HG03045 (cell line): ENCODE measurements around the gene P2RY6.

Experiments
- ATAC-seq: cut with Tn5 transposase; IDR thresholded peaks from one replicate; pipeline ENCODE4 v1.9.1; 2021; ENCODE audit warnings: mild to moderate bottlenecking, moderate library complexity; ENCODE audit not compliant: unreplicated experiment

Gene P2RY6

GRCh38 chr11:73275381-73275750 is 3.2 kb downstream of the P2RY6 start:
- no peak for ATAC-seq

- ATAC-seq, result no peak
These were observed 5.3 kb downstream of the P2RY6 start for GRCh38 chr11:73277467-73277866.

- no peak for ATAC-seq
These were observed 8.5 kb downstream of the P2RY6 start for GRCh38 chr11:73280626-73281025.

- no peak for ATAC-seq
These were observed 9.1 kb downstream of the P2RY6 start for GRCh38 chr11:73281201-73281741.

GRCh38 chr11:73281796-73282660 is 9.9 kb downstream of the P2RY6 start:
- ATAC-seq, result no peak

- ATAC-seq, result no peak
These were observed 11.3 kb downstream of the P2RY6 start for GRCh38 chr11:73283276-73284000.

GRCh38 chr11:73284106-73284505 is 12.0 kb downstream of the P2RY6 start:
- ATAC-seq, result no peak

GRCh38 chr11:73285721-73286120 is 13.6 kb downstream of the P2RY6 start:
- no peak for ATAC-seq

GRCh38 chr11:73286240-73286810 is 14.2 kb downstream of the P2RY6 start:
- no peak for ATAC-seq

GRCh38 chr11:73287400-73288101 is 15.4 kb downstream of the P2RY6 start:
- no peak for ATAC-seq

GRCh38 chr11:73288192-73288872 is 16.2 kb downstream of the P2RY6 start:
- no peak for ATAC-seq

GRCh38 chr11:73288873-73289707 is 17.0 kb downstream of the P2RY6 start:
- peak; percentile 68 for ATAC-seq

GRCh38 chr11:73290536-73290935 is 18.4 kb downstream of the P2RY6 start:
- no peak for ATAC-seq

GRCh38 chr11:73291196-73291595 is 19.1 kb downstream of the P2RY6 start:
- ATAC-seq, result no peak

GRCh38 chr11:73291781-73292524 is 19.8 kb downstream of the P2RY6 start:
- no peak for ATAC-seq

GRCh38 chr11:73292525-73292894 is 20.4 kb downstream of the P2RY6 start:
- no peak for ATAC-seq

- ATAC-seq, result no peak
These were observed 21.3 kb downstream of the P2RY6 start for GRCh38 chr11:73293356-73293936.

- no peak for ATAC-seq
These were observed 22.5 kb downstream of the P2RY6 start for GRCh38 chr11:73294604-73295003.
